ENCODE data around the gene KCNE3.

Gene KCNE3

GRCh38 chr11:74471037-74471436 lies 3.7 kb upstream of the KCNE3 start:
- no peak for DNase-seq

GRCh38 chr11:74470526-74470925 lies 3.2 kb upstream of the KCNE3 start:
- no peak for DNase-seq

- DNase-seq: no peak
Measured at GRCh38 chr11:74468936-74469335, 1.6 kb upstream of the KCNE3 start.

GRCh38 chr11:74468521-74468920 lies 1.2 kb upstream of the KCNE3 start:
- DNase-seq: no peak

- DNase-seq: no peak
Measured at GRCh38 chr11:74468058-74468457, 709 bp upstream of the KCNE3 start.

GRCh38 chr11:74465291-74465708 lies 2.0 kb downstream of the KCNE3 start:
- no peak for DNase-seq

- DNase-seq: no peak
Measured at GRCh38 chr11:74464746-74465145, 2.6 kb downstream of the KCNE3 start.

- no peak for DNase-seq
Measured at GRCh38 chr11:74463216-74463615, 4.1 kb downstream of the KCNE3 start.

GRCh38 chr11:74462631-74463030 lies 4.7 kb downstream of the KCNE3 start:
- no peak for DNase-seq

- DNase-seq: no peak
Measured at GRCh38 chr11:74462009-74462408, 5.3 kb downstream of the KCNE3 start.

- DNase-seq: no peak
Measured at GRCh38 chr11:74460481-74461154, 6.7 kb downstream of the KCNE3 start.

GRCh38 chr11:74460065-74460464 lies 7.3 kb downstream of the KCNE3 start:
- no peak for DNase-seq

- DNase-seq: no peak
Measured at GRCh38 chr11:74459584-74459983, 7.8 kb downstream of the KCNE3 start.

- no peak for DNase-seq
Measured at GRCh38 chr11:74457356-74457755, 10.0 kb downstream of the KCNE3 start.

- peak; percentile 70 to 75 for DNase-seq
Measured at GRCh38 chr11:74453373-74453975, 13.9 kb downstream of the KCNE3 start.

- no peak for DNase-seq
Measured at GRCh38 chr11:74452366-74452765, 15.0 kb downstream of the KCNE3 start.

GRCh38 chr11:74450318-74450717 lies 17.0 kb downstream of the KCNE3 start:
- DNase-seq: no peak

- DNase-seq: peak; percentile 7 to 41
Measured at GRCh38 chr11:74449369-74449931, 17.9 kb downstream of the KCNE3 start.

- DNase-seq: no peak
Measured at GRCh38 chr11:74447720-74448119, 19.6 kb downstream of the KCNE3 start.

GRCh38 chr11:74446532-74446938 lies 20.8 kb downstream of the KCNE3 start:
- no peak for DNase-seq

- no peak for DNase-seq
Measured at GRCh38 chr11:74444173-74444826, 23.0 kb downstream of the KCNE3 start.

- no peak for DNase-seq
Measured at GRCh38 chr11:74443071-74443864, 24.1 kb downstream of the KCNE3 start.

GRCh38 chr11:74442636-74443035 lies 24.7 kb downstream of the KCNE3 start:
- no peak for DNase-seq

Data from stimulated activated CD4-positive, alpha-beta T cell treated with anti-CD3 and anti-CD28 coated beads, Interleukin-2, amount 100 ng/mL, for 24 hours (primary cell).